ENCODE results near the gene NT5DC3.

The NT5DC3 gene

GRCh38 chr12:103833095-103833775 lies 7.8 kb downstream of the NT5DC3 start:
- DNase-seq (ENCODE audit: low read depth in 3 of 3), result no peak

- no peak for DNase-seq (ENCODE audit: low read depth in 3 of 3)
Observed at GRCh38 chr12:103832048-103832997, 8.7 kb downstream of the NT5DC3 start.

GRCh38 chr12:103830730-103831320 lies 10.2 kb downstream of the NT5DC3 start:
- no peak for DNase-seq (ENCODE audit: low read depth in 3 of 3)

GRCh38 chr12:103830025-103830725 lies 10.9 kb downstream of the NT5DC3 start:
- no peak for DNase-seq (ENCODE audit: low read depth in 3 of 3)

- DNase-seq (ENCODE audit: low read depth in 3 of 3), result no peak
Observed at GRCh38 chr12:103829092-103829491, 11.9 kb downstream of the NT5DC3 start.

GRCh38 chr12:103827911-103828391 lies 13.1 kb downstream of the NT5DC3 start:
- no peak for DNase-seq (ENCODE audit: low read depth in 3 of 3)

GRCh38 chr12:103824845-103825244 lies 16.2 kb downstream of the NT5DC3 start:
- DNase-seq (ENCODE audit: low read depth in 3 of 3), result no peak

- DNase-seq (ENCODE audit: low read depth in 3 of 3), result no peak
Observed at GRCh38 chr12:103824290-103824689, 16.7 kb downstream of the NT5DC3 start.

- DNase-seq (ENCODE audit: low read depth in 3 of 3), result no peak
Observed at GRCh38 chr12:103823871-103824270, 17.2 kb downstream of the NT5DC3 start.

GRCh38 chr12:103821773-103822172 lies 19.3 kb downstream of the NT5DC3 start:
- DNase-seq (ENCODE audit: low read depth in 3 of 3), result no peak

GRCh38 chr12:103820881-103821489 lies 20.0 kb downstream of the NT5DC3 start:
- DNase-seq (ENCODE audit: low read depth in 3 of 3), result no peak

- DNase-seq (ENCODE audit: low read depth in 3 of 3), result no peak
Observed at GRCh38 chr12:103820361-103820760, 20.7 kb downstream of the NT5DC3 start.

- no peak for DNase-seq (ENCODE audit: low read depth in 3 of 3)
Observed at GRCh38 chr12:103819892-103820291, 21.1 kb downstream of the NT5DC3 start.

GRCh38 chr12:103819312-103819711 lies 21.7 kb downstream of the NT5DC3 start:
- DNase-seq (ENCODE audit: low read depth in 3 of 3), result no peak

- no peak for DNase-seq (ENCODE audit: low read depth in 3 of 3)
Observed at GRCh38 chr12:103817791-103818190, 23.2 kb downstream of the NT5DC3 start.

- no peak for DNase-seq (ENCODE audit: low read depth in 3 of 3)
Observed at GRCh38 chr12:103816663-103817062, 24.4 kb downstream of the NT5DC3 start.

GRCh38 chr12:103814436-103814835 lies 26.6 kb downstream of the NT5DC3 start:
- no peak for DNase-seq (ENCODE audit: low read depth in 3 of 3)

- DNase-seq (ENCODE audit: low read depth in 3 of 3), result no peak
Observed at GRCh38 chr12:103813949-103814348, 27.1 kb downstream of the NT5DC3 start.

- no peak for DNase-seq (ENCODE audit: low read depth in 3 of 3)
Observed at GRCh38 chr12:103813426-103813825, 27.6 kb downstream of the NT5DC3 start.

GRCh38 chr12:103812789-103813188 lies 28.2 kb downstream of the NT5DC3 start:
- no peak for DNase-seq (ENCODE audit: low read depth in 3 of 3)

GRCh38 chr12:103811791-103812190 lies 29.2 kb downstream of the NT5DC3 start:
- DNase-seq (ENCODE audit: low read depth in 3 of 3), result no peak

All from stimulated activated CD4-positive, alpha-beta T cell treated with anti-CD3 and anti-CD28 coated beads, TNF-alpha, amount 100 ng/mL, for 24 hours (primary cell).